ENCODE results near the gene ACOT2. TPM values are rescaled to one million over a fixed set of nuclear protein-coding genes. Genes with fewer than 3 reads are reported as not detected.
"Not testable (repeated sequence)": the region's sequence is repeated elsewhere in the genome, so short reads cannot be mapped to it uniquely, and the experiment has no call there.

The ACOT2 gene
- total RNA-seq, 2 experiments from 2014 or later: 4.9 to 6.3 TPM

DNA sequence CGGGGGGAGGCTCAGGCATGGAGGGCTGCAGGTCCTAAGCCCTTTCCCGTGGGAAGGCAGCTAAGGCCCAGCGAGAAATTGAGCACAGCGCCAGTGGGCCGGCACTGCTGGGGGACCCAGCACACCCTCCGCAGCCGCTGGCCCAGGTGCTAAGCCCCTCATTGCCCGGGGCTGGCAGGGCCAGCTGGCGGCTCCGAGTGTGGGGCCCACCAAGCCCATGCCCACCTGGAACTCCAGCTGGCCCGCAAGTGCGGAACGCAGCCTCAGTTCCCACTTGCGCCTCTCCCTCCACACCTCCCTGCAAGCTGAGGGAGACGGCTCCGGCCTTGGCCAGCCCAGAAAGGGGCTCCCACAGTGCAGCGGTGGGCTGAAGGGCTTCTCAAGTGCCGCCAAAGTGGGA, 2.6 kb upstream of the ACOT2 start:
- H3K4me1 Mint-ChIP-seq (ENCODE audit: low read depth): peaks cover 43% of the 10 kb centered on the region
- intact Hi-C loops (cut with micrococcal nuclease): loop anchor here (5.0 kb wide), 1 partner anchor 39 kb away; no protein-coding TSS in a partner anchor
- ChIA-PET POLR2A (interaction anchor here (1.3 to 1.4 kb wide), 2 partner anchors 25 to 58 kb away, joined by 3 read pairs; partner anchors contain the start of gene ACOT4), CTCF (interaction anchor here (0.6 to 2.5 kb wide), 5 partner anchors 10 to 519 kb away, joined by 3 to 9 read pairs (median 4); no protein-coding TSS in a partner anchor)
- DNase-seq, H3K27me3 Mint-ChIP-seq, H3K9me3 Mint-ChIP-seq, H3K27ac Mint-ChIP-seq, ATAC-seq: not testable (repeated sequence)
- H3K36me3 Mint-ChIP-seq (ENCODE audit: low read depth): peaks cover 38% of the 10 kb centered on the region
- H3K4me3 Mint-ChIP-seq: peak overlapping the region; percentile 88

DNA sequence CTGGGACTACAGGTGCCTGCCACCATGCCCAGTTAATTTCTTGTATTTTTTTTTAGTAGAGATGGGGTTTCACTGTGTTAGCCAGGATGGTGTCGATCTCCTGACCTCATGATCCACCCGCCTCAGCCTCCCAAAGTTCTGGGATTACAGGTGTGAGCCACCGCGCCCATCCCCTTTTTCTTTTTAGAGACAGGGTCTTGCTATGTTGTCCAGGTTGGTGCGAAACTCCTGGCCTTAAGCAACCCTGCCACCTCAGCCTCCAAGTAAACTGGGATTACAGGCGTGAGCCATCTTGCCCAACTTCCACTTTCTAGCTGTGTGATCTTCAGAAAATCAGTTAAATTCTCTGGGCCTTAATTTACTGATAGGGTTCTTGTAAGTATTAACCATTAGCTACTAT, 2.1 kb upstream of the ACOT2 start:
- Mint-ChIP-seq H3K36me3 (ENCODE audit: low read depth) (peaks cover 38% of the 10 kb centered on the region), H3K27ac (peak overlapping the region; percentile 99), H3K4me1 (ENCODE audit: low read depth) (peaks cover 43% of the 10 kb centered on the region), H3K4me3 (peak overlapping the region; percentile 88)
- not testable (repeated sequence) for H3K27me3 Mint-ChIP-seq, ATAC-seq, H3K9me3 Mint-ChIP-seq, DNase-seq
- ChIA-PET POLR2A (interaction anchor here (0.6 to 1.3 kb wide), 3 partner anchors 25 to 143 kb away, joined by 3 read pairs; partner anchors contain the start of genes ACOT4 and RIOX1), CTCF (interaction anchor here (0.6 to 2.7 kb wide), 7 partner anchors 9 to 519 kb away, joined by 3 to 12 read pairs (median 4); partner anchors contain the start of gene RIOX1)
- intact Hi-C loops (cut with micrococcal nuclease): loop anchor here (5.0 kb wide), 1 partner anchor 40 kb away; no protein-coding TSS in a partner anchor

DNA sequence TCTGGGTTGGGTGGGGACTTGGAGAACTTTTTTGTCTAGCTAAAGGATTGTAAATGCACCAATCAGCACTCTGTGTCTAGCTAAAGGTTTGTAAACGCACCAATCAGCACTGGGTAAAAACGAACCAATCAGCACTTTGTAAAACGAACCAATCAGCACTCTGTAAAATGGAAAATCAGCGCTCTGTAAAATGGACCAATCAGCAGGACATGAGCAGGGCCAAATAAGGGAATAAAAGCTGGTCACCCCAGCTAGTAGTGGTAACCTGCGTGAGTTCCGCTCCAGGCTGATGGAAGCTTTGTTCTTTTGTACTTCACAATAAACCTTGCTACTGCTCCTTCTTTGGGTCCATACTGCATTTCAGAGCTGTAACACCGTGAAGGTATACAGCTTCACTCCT, 1.7 kb upstream of the ACOT2 start:
- Mint-ChIP-seq H3K9me3 (peaks cover 9% of the 10 kb centered on the region), H3K36me3 (ENCODE audit: low read depth) (peaks cover 38% of the 10 kb centered on the region), H3K27me3 (no peaks in the 10 kb centered on the region), H3K4me1 (ENCODE audit: low read depth) (peaks cover 43% of the 10 kb centered on the region), H3K4me3 (peak overlapping the region; percentile 88), H3K27ac (peak overlapping the region; percentile 99)
- POLR2A ChIA-PET: interaction anchor here (0.6 to 1.3 kb wide), 2 partner anchors 77 to 144 kb away, joined by 3 read pairs; partner anchors contain the start of gene RIOX1
- ATAC-seq (no peak), DNase-seq (peak; percentile 14)
- CTCF ChIA-PET: interaction anchor here (1.0 to 2.7 kb wide), 6 partner anchors 9 to 77 kb away, joined by 3 to 12 read pairs (median 4); partner anchors contain the start of gene RIOX1
- intact Hi-C loops (cut with micrococcal nuclease): loop anchor here (5.0 kb wide), 1 partner anchor 40 kb away; no protein-coding TSS in a partner anchor
- TF ChIP-seq, protein P1, sequence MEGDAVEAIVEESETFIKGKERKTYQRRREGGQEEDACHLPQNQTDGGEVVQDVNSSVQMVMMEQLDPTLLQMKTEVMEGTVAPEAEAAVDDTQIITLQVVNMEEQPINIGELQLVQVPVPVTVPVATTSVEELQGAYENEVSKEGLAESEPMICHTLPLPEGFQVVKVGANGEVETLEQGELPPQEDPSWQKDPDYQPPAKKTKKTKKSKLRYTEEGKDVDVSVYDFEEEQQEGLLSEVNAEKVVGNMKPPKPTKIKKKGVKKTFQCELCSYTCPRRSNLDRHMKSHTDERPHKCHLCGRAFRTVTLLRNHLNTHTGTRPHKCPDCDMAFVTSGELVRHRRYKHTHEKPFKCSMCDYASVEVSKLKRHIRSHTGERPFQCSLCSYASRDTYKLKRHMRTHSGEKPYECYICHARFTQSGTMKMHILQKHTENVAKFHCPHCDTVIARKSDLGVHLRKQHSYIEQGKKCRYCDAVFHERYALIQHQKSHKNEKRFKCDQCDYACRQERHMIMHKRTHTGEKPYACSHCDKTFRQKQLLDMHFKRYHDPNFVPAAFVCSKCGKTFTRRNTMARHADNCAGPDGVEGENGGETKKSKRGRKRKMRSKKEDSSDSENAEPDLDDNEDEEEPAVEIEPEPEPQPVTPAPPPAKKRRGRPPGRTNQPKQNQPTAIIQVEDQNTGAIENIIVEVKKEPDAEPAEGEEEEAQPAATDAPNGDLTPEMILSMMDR (IDR thresholded peaks at IDR 0.05): no peak

DNA sequence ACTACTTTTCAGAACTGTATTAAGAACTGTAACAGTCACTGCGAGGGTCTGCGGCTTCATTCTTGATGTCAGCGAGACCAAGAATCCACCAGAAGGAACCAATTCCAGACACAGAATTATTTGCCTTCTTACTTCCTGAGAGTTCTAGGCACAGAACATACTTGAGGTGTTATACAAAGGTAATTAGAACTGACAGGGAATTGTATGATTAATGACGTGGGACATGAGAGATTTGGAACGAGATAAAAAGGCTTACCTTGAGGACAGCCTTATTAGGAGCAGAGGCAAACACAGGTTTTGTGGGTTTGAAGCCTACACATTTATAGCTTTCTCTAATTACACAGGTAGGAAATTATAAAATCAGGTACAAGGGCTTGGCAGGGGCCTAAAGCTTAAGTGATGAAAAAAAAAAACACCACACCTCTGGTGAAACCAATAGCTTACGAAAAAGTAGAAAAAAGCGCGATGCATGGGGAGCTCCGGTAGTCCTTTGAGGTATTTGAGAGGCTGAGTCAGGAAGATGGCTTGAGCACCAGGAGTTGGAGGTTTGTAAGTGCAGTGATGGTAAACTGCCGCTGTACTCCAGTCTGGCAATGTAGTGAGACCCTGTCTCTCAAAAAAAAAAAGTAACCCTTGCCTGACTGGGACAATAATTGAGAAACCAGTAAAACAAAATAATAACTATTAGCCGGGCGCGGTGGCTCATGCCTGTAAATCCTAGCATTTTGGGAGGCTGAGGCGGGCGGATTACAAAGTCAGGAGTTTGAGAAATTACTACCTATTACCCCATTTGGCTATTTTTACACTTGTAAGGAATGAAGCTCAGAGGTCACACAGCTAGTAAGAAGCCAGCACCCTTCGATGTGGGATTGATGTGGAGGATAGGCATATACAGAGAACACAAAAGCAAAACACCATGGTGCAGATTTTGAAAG, 795 bp upstream of the ACOT2 start:
- TF ChIP-seq, protein P1 (IDR thresholded peaks at IDR 0.05): no peak
- ChIA-PET CTCF (interaction anchor here (0.8 to 2.7 kb wide), 11 partner anchors 8 to 395 kb away, joined by 3 to 12 read pairs (median 4); partner anchors contain the start of genes ACOT4 and RIOX1), POLR2A (interaction anchor here (0.5 to 2.9 kb wide), 11 partner anchors 21 to 191 kb away, joined by 3 to 11 read pairs (median 3); partner anchors contain the start of gene RIOX1)
- peak overlapping the region; percentile 88 for H3K4me3 Mint-ChIP-seq
- peak overlapping the region; percentile 99 for H3K27ac Mint-ChIP-seq
- peaks cover 5% of the 10 kb centered on the region for H3K9me3 Mint-ChIP-seq
- DNase-seq (peak; percentile 43), ATAC-seq (peak; percentile 8)
- no peaks in the 10 kb centered on the region for H3K27me3 Mint-ChIP-seq
- peaks cover 43% of the 10 kb centered on the region for H3K4me1 Mint-ChIP-seq (ENCODE audit: low read depth)
- intact Hi-C loops (cut with micrococcal nuclease): loop anchor here (5.0 kb wide), 1 partner anchor 41 kb away; no protein-coding TSS in a partner anchor
- H3K36me3 Mint-ChIP-seq (ENCODE audit: low read depth): peaks cover 38% of the 10 kb centered on the region

DNA sequence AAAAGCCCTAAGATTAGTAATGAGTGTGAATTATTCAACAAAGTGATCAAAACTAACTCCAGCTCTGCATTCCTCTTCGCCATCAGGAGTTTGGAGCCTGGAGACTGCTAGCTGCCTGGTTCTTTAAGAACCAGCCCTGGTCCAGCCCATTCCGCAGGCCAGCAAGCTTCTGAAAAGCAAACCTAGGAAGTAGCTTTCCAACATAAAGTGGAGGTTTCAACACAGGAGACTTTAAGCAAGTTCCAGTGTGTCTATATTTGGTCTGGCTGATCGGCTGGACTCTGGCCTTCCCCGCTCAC, 178 bp upstream of the ACOT2 start:
- ChIA-PET POLR2A (interaction anchor here (0.5 to 2.9 kb wide), 9 partner anchors 22 to 190 kb away, joined by 3 to 11 read pairs (median 3); no protein-coding TSS in a partner anchor), CTCF (interaction anchor here (0.6 to 2.7 kb wide), 9 partner anchors 23 to 831 kb away, joined by 3 to 12 read pairs (median 4); partner anchors contain the start of genes ACOT4 and RIOX1)
- Mint-ChIP-seq H3K36me3 (ENCODE audit: low read depth) (peaks cover 42% of the 10 kb centered on the region), H3K27ac (peak overlapping the region; percentile 99), H3K4me1 (ENCODE audit: low read depth) (peaks cover 43% of the 10 kb centered on the region), H3K4me3 (peak overlapping the region; percentile 88)
- H3K27me3 Mint-ChIP-seq, ATAC-seq, H3K9me3 Mint-ChIP-seq, DNase-seq: not testable (repeated sequence)
- intact Hi-C loops (cut with micrococcal nuclease): loop anchor here (5.0 kb wide), 1 partner anchor 42 kb away; no protein-coding TSS in a partner anchor

DNA sequence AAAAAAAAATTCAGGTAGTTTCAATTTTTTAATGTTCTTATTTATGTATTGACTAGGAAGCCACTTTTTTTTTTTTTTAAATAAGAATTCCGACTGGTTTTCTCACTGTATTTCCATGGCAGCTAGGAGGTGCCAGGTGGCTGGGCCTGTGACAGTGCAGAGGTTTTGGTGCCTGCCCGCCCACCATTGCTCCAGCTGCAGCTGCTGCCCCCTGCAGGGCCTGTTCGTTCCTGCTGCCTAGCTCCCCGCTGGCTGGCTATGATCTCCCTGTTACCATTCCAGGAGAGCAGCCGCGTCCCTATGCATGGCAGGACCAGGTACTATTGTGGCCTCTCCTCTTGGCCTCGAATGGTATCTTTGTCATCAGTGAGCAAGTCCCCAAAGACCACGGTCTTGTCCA, 1.9 kb downstream of the ACOT2 start:
- H3K27me3 Mint-ChIP-seq; intact Hi-C loops (cut with micrococcal nuclease); H3K4me3 Mint-ChIP-seq; H3K27ac Mint-ChIP-seq; H3K9me3 Mint-ChIP-seq: not testable (repeated sequence)
- TF ChIP-seq, protein P1 (IDR thresholded peaks at IDR 0.05): peak; percentile 72
- peak; percentile 77 for DNase-seq
- peak; percentile 70 for ATAC-seq
- POLR2A ChIA-PET: interaction anchor here (0.7 to 1.3 kb wide), 2 partner anchors 62 to 108 kb away, joined by 3 to 4 read pairs; no protein-coding TSS in a partner anchor
- peaks cover 37% of the 10 kb centered on the region for H3K36me3 Mint-ChIP-seq (ENCODE audit: low read depth)
- H3K4me1 Mint-ChIP-seq (ENCODE audit: low read depth): peaks cover 28% of the 10 kb centered on the region
- CTCF ChIA-PET: interaction anchor here (0.6 to 2.5 kb wide), 15 partner anchors 8 to 491 kb away, joined by 3 to 9 read pairs (median 4); partner anchors contain the start of genes ACOT4 and DNAL1

DNA sequence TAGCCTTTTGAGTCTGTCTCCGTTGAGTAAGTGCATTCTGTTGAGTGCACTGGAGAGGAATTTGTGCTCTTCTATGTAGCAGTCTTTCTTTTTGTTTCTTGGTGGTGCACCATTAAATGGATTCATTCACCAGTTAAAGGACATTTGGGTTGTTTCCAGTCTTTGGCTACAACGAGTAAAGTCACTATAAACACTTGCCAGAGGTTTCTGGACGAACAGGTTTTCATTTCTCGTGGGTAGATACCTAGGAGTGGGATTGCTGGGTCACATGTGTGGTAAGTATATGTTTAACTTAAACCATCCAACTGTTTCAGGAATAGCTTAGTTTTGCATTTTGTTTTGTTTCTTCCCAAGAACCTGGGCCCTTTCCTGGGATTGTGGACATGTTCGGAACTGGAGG, 4.0 kb downstream of the ACOT2 start:
- H3K36me3 Mint-ChIP-seq (ENCODE audit: low read depth): peaks cover 21% of the 10 kb centered on the region
- POLR2A ChIA-PET; CTCF ChIA-PET; intact Hi-C loops (cut with micrococcal nuclease); H3K27me3 Mint-ChIP-seq; H3K27ac Mint-ChIP-seq; H3K4me3 Mint-ChIP-seq; DNase-seq; H3K9me3 Mint-ChIP-seq; ATAC-seq: not testable (repeated sequence)
- peaks cover 13% of the 10 kb centered on the region for H3K4me1 Mint-ChIP-seq (ENCODE audit: low read depth)

DNA sequence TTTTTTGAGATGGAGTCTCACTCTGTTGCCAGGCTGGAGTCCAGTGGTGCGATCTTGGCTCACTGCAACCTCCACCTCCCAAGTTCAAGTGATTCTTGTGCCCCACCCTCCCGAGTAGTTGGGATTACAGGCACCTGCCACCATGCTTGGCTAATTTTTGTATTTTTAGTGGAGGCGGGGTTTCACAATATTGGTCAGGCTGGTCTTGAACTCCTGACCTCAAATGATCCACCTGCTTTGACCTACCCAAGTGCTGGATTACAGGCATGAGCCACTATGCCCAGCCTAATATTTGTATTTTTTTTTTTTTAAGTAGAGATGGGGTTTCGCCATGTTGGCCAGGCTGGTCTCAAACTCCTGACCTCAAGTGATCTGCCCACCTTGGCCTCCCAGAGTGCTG, 4.7 kb downstream of the ACOT2 start:
- H3K9me3 Mint-ChIP-seq; H3K27me3 Mint-ChIP-seq; intact Hi-C loops (cut with micrococcal nuclease); H3K4me3 Mint-ChIP-seq; CTCF ChIA-PET; ATAC-seq; H3K27ac Mint-ChIP-seq; DNase-seq; POLR2A ChIA-PET: not testable (repeated sequence)
- Mint-ChIP-seq H3K4me1 (ENCODE audit: low read depth) (peaks cover 11% of the 10 kb centered on the region), H3K36me3 (ENCODE audit: low read depth) (peaks cover 14% of the 10 kb centered on the region)

All from activated CD8-positive, alpha-beta T cell treated with anti-CD3 and anti-CD28 coated beads for 36 hours (primary cell).